CD4-positive, alpha-beta T cell (primary cell): ENCODE measurements around the gene SEMA4D. TPM values are rescaled to one million over a fixed set of nuclear protein-coding genes. Genes with fewer than 3 reads are reported as not detected.

Experiments used
- ATAC-seq: fragments of 200-7000 bp; cut with Tn5 transposase; one replicate; pipeline ENCODE4 v1.10.0; 2022; ENCODE audit warnings: mild to moderate bottlenecking; ENCODE audit not compliant: poor library complexity
- CTCF ChIA-PET: fragments of 350-600 bp; sonication (Branson Sonifier 250); formaldehyde crosslinking; loops from one replicate; lab custom pipeline; 2021; ENCODE audit warnings: antibody characterized with exemption, inconsistent platforms; lab: Charles Lee
- POLR2A ChIA-PET: fragments of 350-600 bp; sonication (Branson Sonifier 250); formaldehyde crosslinking; loops from one replicate; lab custom pipeline; 2021; ENCODE audit warnings: antibody characterized with exemption, inconsistent platforms; lab: Charles Lee
- DNase-seq, 14 experiments: peaks; one replicate each; pipeline ENCODE4 v3.0.0-alpha.2; 2013 to 2020; ENCODE audit warnings: mixed read lengths in 2 of 14
- H3K27ac ChIP-seq, 2 donors: one replicate each; pipeline versions ENCODE4 v1.5.1 to v1.7.0; 2013; ENCODE audit warnings: low read length in 2 of 2, low read depth in 1 of 2, mild to moderate bottlenecking in 1 of 2
- H3K27me3 ChIP-seq, 2 experiments: 1 replicate in 1 of 2; 2 replicates in 1 of 2; pipeline versions ENCODE4 v1.6.1 to v1.7.0; 2013; ENCODE audit warnings: low read length in 2 of 2, control low read depth in 1 of 2, mild to moderate bottlenecking in 1 of 2, moderate library complexity in 1 of 2; ENCODE audit not compliant: insufficient read depth in 2 of 2, control insufficient read depth in 1 of 2
- H3K36me3 ChIP-seq: one replicate; pipeline ENCODE4 v1.6.1; 2013; ENCODE audit warnings: low read length, control low read depth; ENCODE audit not compliant: insufficient read depth
- H3K4me1 ChIP-seq: one replicate; pipeline ENCODE4 v1.6.1; 2013; ENCODE audit warnings: low read length, control low read depth; ENCODE audit not compliant: insufficient read depth
- H3K4me3 ChIP-seq: one replicate; pipeline ENCODE4 v1.5.1; 2013; ENCODE audit warnings: mild to moderate bottlenecking, low read length, moderate library complexity
- H3K9me3 ChIP-seq, 2 experiments: 1 replicate in 1 of 2; 2 replicates in 1 of 2; pipeline versions ENCODE4 v1.6.1 to v1.7.0; 2013; ENCODE audit warnings: low read length in 2 of 2, mild to moderate bottlenecking in 2 of 2, control low read depth in 1 of 2, moderate library complexity in 1 of 2; ENCODE audit not compliant: control insufficient read depth in 1 of 2, insufficient read depth in 1 of 2
- H3K27ac Mint-ChIP-seq: one replicate; pipeline ENCODE4 v1.8.0; 2020; ENCODE audit warnings: mixed read lengths
- H3K27me3 Mint-ChIP-seq: one replicate; pipeline ENCODE4 v1.8.0; 2021; ENCODE audit warnings: mixed read lengths
- H3K36me3 Mint-ChIP-seq: one replicate; pipeline ENCODE4 v1.8.0; 2021; ENCODE audit warnings: low read depth, mixed read lengths
- H3K4me1 Mint-ChIP-seq: one replicate; pipeline ENCODE4 v1.8.0; 2021; ENCODE audit warnings: low read depth, mixed read lengths
- H3K4me3 Mint-ChIP-seq: one replicate; pipeline ENCODE4 v1.8.0; 2020; ENCODE audit warnings: mild to moderate bottlenecking, mixed read lengths
- H3K9me3 Mint-ChIP-seq: one replicate; pipeline ENCODE4 v1.8.0; 2020; ENCODE audit warnings: mixed read lengths
- intact Hi-C, 2 experiments: fragments of 100-400 bp; cut with DNase I in 1 of 2; cut with micrococcal nuclease in 1 of 2; formaldehyde crosslinking; loops; one replicate each; pipeline versions ENCODE4 v1.15.1 to v1.9.0; 2023 to 2025; cut with DNase I, micrococcal nuclease
- total RNA-seq, 174 experiments: library from RNA in 2 of 174; stranded (reverse) in 2 of 174; gene quantifications; one replicate each; pipeline ENCODE4 v1.2.3 and lab custom pipeline; 2021 to 2026
- TF ChIP-seq, protein P1 (sequence below): fragments of 200-600 bp; IDR thresholded peaks from one replicate; pipeline ENCODE4 v1.8.0; 2022; ENCODE audit warnings: antibody characterized with exemption, mild to moderate bottlenecking

SEMA4D gene
- total RNA-seq, 2 experiments from 2014 or later: 399 to 430 TPM

DNA sequence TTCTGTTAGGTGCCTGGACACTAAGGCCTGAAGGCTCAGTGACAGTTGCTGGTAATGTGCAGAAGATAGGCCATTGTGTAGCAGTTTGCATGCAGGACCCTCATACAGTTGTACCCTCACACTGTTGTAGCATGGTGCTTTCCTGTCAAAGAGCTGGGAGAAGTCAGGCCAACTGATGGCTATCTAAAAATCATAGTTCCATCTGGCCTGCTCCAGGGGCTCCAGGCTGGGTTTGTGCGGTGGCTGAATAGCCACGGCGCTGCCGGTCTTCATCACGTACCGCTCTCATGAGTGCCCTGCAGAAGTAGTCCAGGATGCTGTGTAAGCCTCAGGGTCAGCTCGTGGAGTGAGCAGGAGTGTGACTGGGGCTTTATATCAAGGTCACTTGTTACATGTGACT, 167.4 kb downstream of the SEMA4D start:
- CTCF ChIA-PET: interaction anchor here (2.2 kb wide), 1 partner anchor 12 kb away, joined by 7 read pairs; the partner anchor contains the start of gene SECISBP2
- Histone ChIP-seq H3K36me3 (peaks cover 95% of the 10 kb centered on the region), H3K27ac (no peak overlapping the region), H3K9me3 (no peaks in the 10 kb centered on the region), H3K4me1 (no peaks in the 10 kb centered on the region), H3K27me3 (no peaks in the 10 kb centered on the region), H3K4me3 (no peak overlapping the region)
- no peak for DNase-seq
- no peak overlapping the region for H3K27ac Mint-ChIP-seq
- no peaks in the 10 kb centered on the region for H3K27me3 Mint-ChIP-seq
- peaks cover 23% of the 10 kb centered on the region for H3K4me1 Mint-ChIP-seq
- H3K9me3 Mint-ChIP-seq: no peaks in the 10 kb centered on the region
- H3K4me3 Mint-ChIP-seq: no peak overlapping the region
- intact Hi-C loops: no loop called here
- TF ChIP-seq, protein P1, sequence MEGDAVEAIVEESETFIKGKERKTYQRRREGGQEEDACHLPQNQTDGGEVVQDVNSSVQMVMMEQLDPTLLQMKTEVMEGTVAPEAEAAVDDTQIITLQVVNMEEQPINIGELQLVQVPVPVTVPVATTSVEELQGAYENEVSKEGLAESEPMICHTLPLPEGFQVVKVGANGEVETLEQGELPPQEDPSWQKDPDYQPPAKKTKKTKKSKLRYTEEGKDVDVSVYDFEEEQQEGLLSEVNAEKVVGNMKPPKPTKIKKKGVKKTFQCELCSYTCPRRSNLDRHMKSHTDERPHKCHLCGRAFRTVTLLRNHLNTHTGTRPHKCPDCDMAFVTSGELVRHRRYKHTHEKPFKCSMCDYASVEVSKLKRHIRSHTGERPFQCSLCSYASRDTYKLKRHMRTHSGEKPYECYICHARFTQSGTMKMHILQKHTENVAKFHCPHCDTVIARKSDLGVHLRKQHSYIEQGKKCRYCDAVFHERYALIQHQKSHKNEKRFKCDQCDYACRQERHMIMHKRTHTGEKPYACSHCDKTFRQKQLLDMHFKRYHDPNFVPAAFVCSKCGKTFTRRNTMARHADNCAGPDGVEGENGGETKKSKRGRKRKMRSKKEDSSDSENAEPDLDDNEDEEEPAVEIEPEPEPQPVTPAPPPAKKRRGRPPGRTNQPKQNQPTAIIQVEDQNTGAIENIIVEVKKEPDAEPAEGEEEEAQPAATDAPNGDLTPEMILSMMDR: no peak
- POLR2A ChIA-PET: no interaction called here
- ATAC-seq: no peak
- peaks cover 96% of the 10 kb centered on the region for H3K36me3 Mint-ChIP-seq

DNA sequence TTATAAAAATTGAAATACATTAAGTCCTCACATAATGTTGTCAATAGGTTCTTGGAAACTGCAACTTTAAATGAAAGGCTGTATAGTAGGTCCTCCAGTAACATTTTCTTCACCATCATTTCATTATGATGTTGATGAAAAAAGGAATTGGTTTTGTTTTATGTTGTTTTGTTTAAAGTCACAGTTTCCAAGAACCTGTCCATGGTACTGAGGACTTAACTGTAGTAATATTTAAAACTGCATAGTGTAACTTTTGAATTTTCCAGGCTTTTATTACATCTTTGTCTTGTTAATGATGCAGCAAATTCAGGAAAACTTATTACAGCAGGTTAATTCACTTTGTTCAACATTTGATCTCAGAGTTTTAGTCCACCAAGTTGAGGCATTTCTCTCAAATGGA, 168.0 kb downstream of the SEMA4D start:
- H3K4me1 Mint-ChIP-seq: peaks cover 29% of the 10 kb centered on the region
- ChIA-PET POLR2A (interaction anchor here (1.7 kb wide), 1 partner anchor 11 kb away, joined by 5 read pairs; the partner anchor contains the start of gene SECISBP2), CTCF (no interaction called here)
- H3K9me3 Mint-ChIP-seq: no peaks in the 10 kb centered on the region
- peaks cover 96% of the 10 kb centered on the region for H3K36me3 Mint-ChIP-seq
- H3K27me3 Mint-ChIP-seq: no peaks in the 10 kb centered on the region
- intact Hi-C loops: no loop called here
- TF ChIP-seq, protein P1: no peak
- H3K27ac Mint-ChIP-seq: no peak overlapping the region
- H3K4me3 Mint-ChIP-seq: no peak overlapping the region
- Histone ChIP-seq H3K9me3 (no peaks in the 10 kb centered on the region), H3K27me3 (no peaks in the 10 kb centered on the region), H3K4me3 (no peak overlapping the region), H3K27ac (no peak overlapping the region), H3K4me1 (peaks cover 1% of the 10 kb centered on the region), H3K36me3 (peaks cover 93% of the 10 kb centered on the region)
- DNase-seq (no peak), ATAC-seq (no peak)

DNA sequence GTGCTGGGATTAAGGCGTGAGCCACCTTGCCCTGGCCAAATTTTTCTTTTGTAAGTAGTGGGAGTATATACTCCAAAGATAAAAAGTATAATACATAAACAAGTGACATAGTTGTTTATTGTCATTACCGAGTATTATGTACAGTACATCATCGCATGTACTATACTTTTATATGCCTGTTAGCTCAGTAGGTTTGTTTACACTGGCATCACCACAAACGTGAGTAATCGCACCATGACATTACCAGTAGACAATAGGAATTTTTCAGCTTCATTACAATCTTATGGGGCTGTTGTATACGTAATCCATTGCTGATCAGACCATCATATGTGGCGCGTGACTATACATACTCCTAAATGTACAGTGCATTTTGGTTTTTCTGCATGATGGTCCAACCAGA, 169.8 kb downstream of the SEMA4D start:
- ChIA-PET CTCF (interaction anchor here (0.9 kb wide), 1 partner anchor 10 kb away, joined by 3 read pairs; no protein-coding TSS in a partner anchor), POLR2A (interaction anchor here (1.7 kb wide), 1 partner anchor 9 kb away, joined by 5 read pairs; the partner anchor contains the start of gene SECISBP2)
- Mint-ChIP-seq H3K27ac (no peak overlapping the region), H3K4me1 (peaks cover 43% of the 10 kb centered on the region), H3K27me3 (no peaks in the 10 kb centered on the region), H3K9me3 (no peaks in the 10 kb centered on the region), H3K4me3 (no peak overlapping the region), H3K36me3 (peaks cover 96% of the 10 kb centered on the region)
- Histone ChIP-seq H3K27ac (no peak overlapping the region), H3K4me1 (peaks cover 12% of the 10 kb centered on the region), H3K36me3 (peaks cover 80% of the 10 kb centered on the region), H3K4me3 (no peak overlapping the region), H3K27me3 (no peaks in the 10 kb centered on the region), H3K9me3 (no peaks in the 10 kb centered on the region)
- DNase-seq (no peak), ATAC-seq (no peak)
- TF ChIP-seq, protein P1: no peak
- intact Hi-C loops: no loop called here
